Mucosa of descending colon (tissue), 3 donors: ENCODE measurements around the gene ARAP2. TPM values are rescaled to one million over a fixed set of nuclear protein-coding genes. Genes with fewer than 3 reads are reported as not detected.

Experiments
- ATAC-seq: fragments of 200-7000 bp; cut with Tn5 transposase; one replicate; pipeline ENCODE4 v1.9.1; 2020; ENCODE audit warnings: mild to moderate bottlenecking, moderate library complexity
- DNase-seq, 3 donors: peaks; one replicate each; pipeline ENCODE4 v3.0.0-alpha.2; 2020
- H3K36me3 ChIP-seq: fragments of 200-600 bp; one replicate; pipeline ENCODE4 v1.8.0; 2021; ENCODE audit warnings: low read depth, mild to moderate bottlenecking
- H3K4me1 ChIP-seq: fragments of 200-600 bp; one replicate; pipeline ENCODE4 v1.8.0; 2021; ENCODE audit warnings: low read depth, mild to moderate bottlenecking
- H3K4me3 ChIP-seq: fragments of 200-600 bp; one replicate; pipeline ENCODE4 v1.8.0; 2021; ENCODE audit warnings: mild to moderate bottlenecking
- H3K9me3 ChIP-seq: fragments of 200-600 bp; one replicate; pipeline ENCODE4 v1.8.0; 2021; ENCODE audit warnings: mild to moderate bottlenecking
- intact Hi-C, 2 donors: fragments of 100-400 bp; cut with DNase I in 1 of 2; cut with micrococcal nuclease in 1 of 2; formaldehyde crosslinking; loops; one replicate each; pipeline versions ENCODE4 v1.11.0 to v1.11.1; 2022; cut with DNase I, micrococcal nuclease
- total RNA-seq, 3 donors: library from RNA; stranded (reverse); fragmentation: NEBNext Ultra II Directional in 2 of 3; extraction: Animal tissue kit (Norgen Biotek cat#: 25700) in 2 of 3; gene quantifications; one replicate each; pipeline versions ENCODE4 v1.2.1 to v1.2.4, GENCODE V29; 2021 to 2023
- TF ChIP-seq, protein P1 (sequence below): fragments of 200-600 bp; IDR thresholded peaks from one replicate; pipeline ENCODE4 v1.8.0; 2022; ENCODE audit warnings: antibody characterized with exemption, mild to moderate bottlenecking
- donor health status: DM: no; HTN: no; CAD: no; lungs with moderate emphysema.
- donor health status: DM: no; HTN: no; CAD: no.
- donor health status: DM: no; HTN: yes; CAD: no.

Gene ARAP2
- total RNA-seq, 3 donors from 2014 or later: 21.7 to 27.9 (median 22.5) TPM

- intact Hi-C loops: no loop called here
These were observed 207.2 kb downstream of the ARAP2 start for GRCh38 chr4:36037127-36037526.

GRCh38 chr4:36029951-36030350 is 214.4 kb downstream of the ARAP2 start:
- TF ChIP-seq, protein P1, sequence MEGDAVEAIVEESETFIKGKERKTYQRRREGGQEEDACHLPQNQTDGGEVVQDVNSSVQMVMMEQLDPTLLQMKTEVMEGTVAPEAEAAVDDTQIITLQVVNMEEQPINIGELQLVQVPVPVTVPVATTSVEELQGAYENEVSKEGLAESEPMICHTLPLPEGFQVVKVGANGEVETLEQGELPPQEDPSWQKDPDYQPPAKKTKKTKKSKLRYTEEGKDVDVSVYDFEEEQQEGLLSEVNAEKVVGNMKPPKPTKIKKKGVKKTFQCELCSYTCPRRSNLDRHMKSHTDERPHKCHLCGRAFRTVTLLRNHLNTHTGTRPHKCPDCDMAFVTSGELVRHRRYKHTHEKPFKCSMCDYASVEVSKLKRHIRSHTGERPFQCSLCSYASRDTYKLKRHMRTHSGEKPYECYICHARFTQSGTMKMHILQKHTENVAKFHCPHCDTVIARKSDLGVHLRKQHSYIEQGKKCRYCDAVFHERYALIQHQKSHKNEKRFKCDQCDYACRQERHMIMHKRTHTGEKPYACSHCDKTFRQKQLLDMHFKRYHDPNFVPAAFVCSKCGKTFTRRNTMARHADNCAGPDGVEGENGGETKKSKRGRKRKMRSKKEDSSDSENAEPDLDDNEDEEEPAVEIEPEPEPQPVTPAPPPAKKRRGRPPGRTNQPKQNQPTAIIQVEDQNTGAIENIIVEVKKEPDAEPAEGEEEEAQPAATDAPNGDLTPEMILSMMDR: no peak
- Histone ChIP-seq H3K4me3 (no peak overlapping the region), H3K9me3 (no peaks in the 10 kb centered on the region), H3K4me1 (no peaks in the 10 kb centered on the region), H3K36me3 (no peaks in the 10 kb centered on the region)
- intact Hi-C loops: no loop called here
- no peak for ATAC-seq
- no peak for DNase-seq

More at GRCh38 chr4:36037127-36037526, 207.2 kb downstream of the ARAP2 start:
- TF ChIP-seq, protein P1: no peak
- no peaks in the 10 kb centered on the region for H3K36me3 ChIP-seq
- H3K9me3 ChIP-seq: no peaks in the 10 kb centered on the region
- DNase-seq (no peak), ATAC-seq (no peak)
- H3K4me3 ChIP-seq: no peak overlapping the region
- H3K4me1 ChIP-seq: no peaks in the 10 kb centered on the region

GRCh38 chr4:36027203-36027602 is 217.1 kb downstream of the ARAP2 start:
- no peak for ATAC-seq
- H3K9me3 ChIP-seq: no peaks in the 10 kb centered on the region
- H3K36me3 ChIP-seq: no peaks in the 10 kb centered on the region
- TF ChIP-seq, protein P1: no peak
- intact Hi-C loops: no loop called here
- no peaks in the 10 kb centered on the region for H3K4me1 ChIP-seq
- DNase-seq: no peak
- H3K4me3 ChIP-seq: no peak overlapping the region

DNA sequence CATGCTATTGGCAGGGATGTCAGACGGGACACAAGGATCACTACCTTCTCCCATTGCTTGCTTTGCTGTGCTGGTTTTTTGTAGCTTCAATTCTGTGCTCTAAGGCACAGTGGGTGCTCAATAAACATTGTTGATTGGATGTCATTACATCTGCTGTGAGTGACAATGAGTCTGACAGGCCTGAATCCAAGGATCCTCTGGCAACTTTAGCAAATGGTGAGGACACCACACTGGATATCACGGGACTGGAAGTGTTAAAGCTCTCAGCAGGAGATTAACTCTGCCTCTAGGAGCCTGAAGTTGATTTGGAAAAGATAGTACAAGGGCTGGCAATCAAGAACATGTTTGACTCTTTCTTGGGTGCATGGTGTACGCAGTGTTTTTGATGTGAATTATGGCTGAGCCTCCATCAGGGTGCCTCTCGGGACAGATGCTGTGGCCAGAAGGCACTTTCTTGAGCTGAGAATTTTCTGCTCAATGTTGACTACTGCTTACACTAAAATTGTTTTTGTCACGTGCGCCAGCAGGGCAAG is 217.9 kb downstream of the ARAP2 start:
- H3K9me3 ChIP-seq: no peaks in the 10 kb centered on the region
- H3K4me3 ChIP-seq: no peak overlapping the region
- ATAC-seq (no peak), DNase-seq (no peak)
- no peaks in the 10 kb centered on the region for H3K36me3 ChIP-seq
- TF ChIP-seq, protein P1: no peak
- no peaks in the 10 kb centered on the region for H3K4me1 ChIP-seq
- intact Hi-C loops: no loop called here

DNA sequence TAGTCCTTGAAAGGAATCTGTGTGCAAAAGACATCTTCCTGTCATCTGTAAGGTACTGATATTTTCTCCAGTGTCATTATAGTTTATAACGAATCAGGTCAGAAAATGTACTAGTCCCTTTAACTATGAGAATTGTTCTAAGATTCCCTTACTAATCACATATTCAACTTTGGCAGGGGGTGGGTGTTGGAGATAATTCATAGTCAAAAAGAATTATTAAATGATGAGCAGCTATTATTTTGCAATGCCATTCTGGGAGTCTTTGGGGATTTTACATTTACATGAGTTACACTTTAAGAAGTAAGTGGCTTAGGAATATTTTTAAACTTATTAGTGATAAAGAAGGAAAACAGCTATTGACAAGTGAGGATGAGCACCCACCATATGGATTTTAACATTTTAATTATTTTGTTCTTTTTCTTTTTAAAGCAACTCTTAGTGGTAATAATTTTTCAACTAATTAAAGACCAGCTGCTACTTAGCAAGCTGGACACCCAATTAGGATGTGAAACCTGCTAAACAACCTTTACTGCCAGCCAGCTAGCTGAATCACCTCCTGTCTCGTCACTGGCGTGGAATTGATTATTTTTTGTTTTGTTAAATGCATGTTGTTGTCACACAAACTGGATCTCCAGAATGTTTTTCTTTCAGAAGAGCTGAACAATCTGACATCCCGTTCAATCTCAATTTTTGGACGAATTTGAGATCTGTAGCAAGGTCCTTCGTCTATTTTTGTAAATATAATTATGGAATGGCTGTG is 219.2 kb downstream of the ARAP2 start:
- TF ChIP-seq, protein P1: no peak
- Histone ChIP-seq H3K9me3 (no peaks in the 10 kb centered on the region), H3K4me3 (no peak overlapping the region), H3K36me3 (no peaks in the 10 kb centered on the region), H3K4me1 (no peaks in the 10 kb centered on the region)
- ATAC-seq: no peak
- intact Hi-C loops: no loop called here
- no peak for DNase-seq
